Putamen (tissue), 1 donor: Measurements from ENCODE around the gene PPM1B.
"Not testable (repeated sequence)": the region's sequence is repeated elsewhere in the genome, so short reads cannot be mapped to it uniquely, and the experiment has no call there.

Source experiments
- DNase-seq: peaks from one replicate; pipeline ENCODE4 v3.0.0-alpha.2; 2016; ENCODE audit warnings: low spot score

The PPM1B gene

DNA sequence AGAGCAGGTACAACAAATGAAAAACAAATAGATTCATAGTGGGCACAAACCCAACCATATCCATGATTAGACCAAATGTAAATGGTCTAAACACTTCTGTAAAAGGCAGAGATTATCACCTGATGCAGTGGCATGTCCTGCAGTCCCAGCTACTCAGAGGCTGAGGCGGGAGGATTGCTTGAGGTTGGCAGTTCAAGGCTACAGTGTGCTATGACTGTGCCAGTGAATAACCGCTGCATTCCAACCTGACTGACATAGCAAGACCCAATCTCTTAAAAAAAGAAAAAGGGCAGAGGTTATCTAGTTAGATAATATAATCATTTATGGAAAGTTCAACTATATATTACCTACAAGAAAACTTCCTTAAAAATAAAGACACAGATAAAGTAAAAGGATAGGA lies 85.3 kb downstream of the PPM1B start:
- DNase-seq = no peak

DNA sequence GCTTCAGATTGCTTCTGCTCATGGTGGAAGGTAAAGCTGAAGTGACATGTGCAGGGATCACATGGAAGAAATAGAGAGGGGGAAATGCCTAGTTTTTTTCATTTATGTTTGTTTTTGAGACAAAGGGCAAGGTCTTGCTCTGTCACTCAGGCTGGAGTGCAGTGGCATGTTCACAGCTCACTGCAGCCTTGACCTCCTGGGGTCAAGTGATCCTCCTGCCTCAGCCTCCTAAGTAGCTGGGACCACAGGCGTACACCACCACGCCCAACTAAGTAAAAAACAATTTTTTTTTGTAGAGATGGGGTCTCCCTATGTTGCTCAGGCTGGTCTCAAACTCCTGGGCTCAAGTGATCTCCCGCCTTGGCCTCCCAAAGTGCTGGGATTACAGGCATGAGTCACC lies 87.0 kb downstream of the PPM1B start:
- DNase-seq = not testable (repeated sequence)

DNA sequence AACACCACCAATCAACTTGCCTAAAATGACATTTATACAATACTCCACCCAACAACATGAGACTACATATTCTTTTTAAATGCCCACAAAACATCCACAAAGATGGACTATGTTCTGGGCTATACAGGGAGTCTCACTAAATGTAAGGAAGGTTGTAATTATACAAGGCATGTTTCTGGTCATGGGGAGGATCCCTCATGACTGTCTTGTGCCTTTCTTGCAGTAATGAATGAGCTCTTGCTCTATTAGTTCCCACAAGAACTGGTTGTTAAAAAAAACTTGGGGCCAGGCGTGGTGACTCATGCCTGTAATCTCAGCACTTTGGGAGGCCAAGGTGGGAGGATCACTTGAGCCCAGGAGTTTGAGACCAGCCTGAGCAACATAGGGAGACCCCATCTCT lies 89.1 kb downstream of the PPM1B start:
- DNase-seq = not testable (repeated sequence)

DNA sequence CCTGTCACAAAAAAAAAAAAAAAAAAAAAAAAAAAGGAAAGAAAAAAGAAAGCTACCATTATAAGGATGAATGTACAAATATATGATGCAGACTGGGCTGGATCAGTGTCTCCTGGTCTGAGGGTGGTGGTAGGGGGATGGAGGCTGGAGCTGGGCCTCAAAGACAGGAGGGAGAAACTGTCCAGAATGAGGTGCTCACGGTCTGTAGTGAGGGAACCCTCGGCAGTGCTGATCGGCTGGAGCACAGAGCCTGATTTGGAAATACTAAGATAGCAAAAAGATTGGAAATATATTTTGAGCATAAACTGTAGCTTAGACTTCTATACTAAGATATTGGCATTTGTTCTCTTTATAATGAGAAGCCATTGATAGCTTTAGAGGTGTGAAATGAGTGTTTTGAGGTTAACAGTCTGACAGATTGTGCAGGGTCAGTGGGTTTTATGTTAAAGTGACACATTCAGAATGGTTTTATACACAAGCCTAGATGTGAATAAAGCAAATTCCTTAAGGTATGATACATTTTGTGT lies 98.7 kb downstream of the PPM1B start:
- DNase-seq = no peak

DNA sequence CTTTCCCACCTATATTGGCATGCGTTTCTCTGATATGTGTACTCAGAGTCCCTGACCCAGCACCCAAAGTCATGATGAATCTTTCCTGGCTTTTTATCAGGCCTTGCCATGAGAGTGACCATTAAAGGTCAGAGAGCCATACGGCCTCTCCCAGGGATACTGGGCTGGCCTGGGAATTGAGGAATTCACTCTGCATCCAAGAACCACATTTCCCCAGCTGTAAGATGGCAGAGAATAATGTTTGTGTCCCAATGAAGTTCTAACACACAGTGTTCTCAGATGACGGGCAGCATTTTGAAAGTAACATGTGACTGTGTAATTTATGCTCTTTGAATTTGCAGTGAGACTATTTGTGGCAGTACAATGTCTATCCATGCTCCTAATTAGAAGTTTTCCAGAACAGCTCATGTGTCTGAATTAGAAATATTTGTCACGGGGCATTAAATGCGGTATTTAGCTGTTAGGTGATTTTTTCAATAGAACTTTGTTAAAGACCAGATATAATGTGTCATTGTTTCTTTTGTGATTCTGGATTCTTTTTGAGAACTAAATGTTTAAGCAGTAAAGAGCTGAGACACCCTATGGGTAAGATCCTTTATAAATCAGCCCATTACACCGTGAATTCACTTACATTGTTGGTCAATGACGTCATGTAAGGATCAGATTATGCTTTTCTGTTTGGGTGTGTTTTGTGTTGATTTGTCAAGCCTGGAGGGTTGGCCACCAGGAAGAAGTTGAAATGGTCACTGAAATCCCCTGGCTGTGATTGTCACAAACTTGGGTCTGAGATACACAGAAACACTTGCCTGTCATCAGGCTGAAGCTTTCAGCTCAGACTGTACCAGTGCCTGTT lies 99.3 kb downstream of the PPM1B start:
- DNase-seq = peak; percentile 26

DNA sequence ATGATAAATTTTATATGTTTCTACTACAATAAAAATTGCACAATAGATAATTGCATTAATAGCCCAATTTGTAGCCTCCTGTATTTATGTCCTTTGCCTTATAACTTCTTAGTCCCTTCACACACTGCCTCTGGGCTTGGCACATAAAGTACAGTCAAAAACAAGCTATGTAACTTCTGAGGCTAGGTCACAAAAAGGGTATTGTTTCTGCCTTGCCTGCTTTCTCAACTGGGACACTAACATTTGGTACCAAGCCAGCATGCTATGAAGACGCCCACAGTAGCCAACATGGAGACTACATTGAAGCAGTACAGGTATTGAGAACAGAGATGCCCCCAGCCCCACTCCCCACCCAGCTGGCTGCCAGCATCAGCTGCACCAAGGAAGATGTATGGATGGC lies 101.2 kb downstream of the PPM1B start:
- peak; percentile 63 for DNase-seq

DNA sequence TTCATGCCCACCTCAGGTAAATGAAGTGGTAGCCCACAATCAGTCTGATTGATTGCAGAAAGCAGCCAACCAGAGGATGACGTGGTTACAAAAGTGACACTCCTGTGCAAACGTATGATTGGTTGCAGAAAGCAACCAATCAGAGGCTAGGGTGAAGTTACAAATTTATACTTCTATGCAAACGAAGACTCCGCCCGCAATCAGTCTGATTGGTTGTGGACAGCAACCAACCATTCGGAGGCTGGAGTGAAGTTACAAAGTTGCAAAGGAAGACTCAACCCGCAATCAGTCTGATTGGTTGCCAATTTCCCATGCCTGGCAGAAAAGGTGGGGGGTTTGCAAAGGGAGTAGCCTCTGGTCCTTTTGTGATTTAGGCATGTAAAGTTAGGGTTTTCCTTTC lies 102.6 kb downstream of the PPM1B start:
- DNase-seq = no peak

DNA sequence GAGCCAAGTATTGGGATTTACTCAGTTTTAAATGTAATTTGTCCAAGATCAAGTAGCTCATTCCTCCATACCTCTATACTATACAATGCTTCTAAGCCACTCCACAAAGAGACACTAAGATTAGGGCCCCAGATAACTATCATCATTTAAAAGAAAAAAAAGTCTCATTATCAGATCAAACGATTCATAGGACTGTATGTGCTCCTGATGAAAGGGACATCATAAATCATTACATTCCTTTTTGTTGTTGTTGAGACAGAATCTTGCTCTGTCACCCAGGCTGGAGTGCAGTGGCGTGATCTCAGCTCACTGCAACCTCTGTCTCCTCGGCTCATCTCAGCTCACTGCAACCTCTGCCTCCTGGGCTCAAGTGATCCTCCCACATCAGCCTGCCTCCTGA lies 104.4 kb downstream of the PPM1B start:
- DNase-seq = no peak

DNA sequence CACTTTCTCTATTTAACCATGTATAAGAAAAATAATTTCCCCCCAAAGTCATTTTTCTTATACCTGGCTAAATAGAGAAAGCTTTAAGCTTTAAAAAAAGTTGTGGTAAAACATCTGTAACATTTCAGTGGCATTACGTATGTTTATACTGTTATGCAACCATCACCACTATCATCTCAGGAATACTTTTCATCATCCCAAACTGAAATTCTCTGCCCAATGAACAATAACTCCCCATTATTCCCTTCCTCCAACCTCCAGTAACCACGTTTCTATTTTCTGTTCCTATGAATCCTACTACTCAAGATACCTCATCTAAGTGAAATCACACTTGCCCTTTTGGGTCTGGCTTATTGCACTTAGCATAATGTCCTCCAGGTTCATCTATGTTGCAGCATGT lies 104.9 kb downstream of the PPM1B start:
- no peak for DNase-seq

DNA sequence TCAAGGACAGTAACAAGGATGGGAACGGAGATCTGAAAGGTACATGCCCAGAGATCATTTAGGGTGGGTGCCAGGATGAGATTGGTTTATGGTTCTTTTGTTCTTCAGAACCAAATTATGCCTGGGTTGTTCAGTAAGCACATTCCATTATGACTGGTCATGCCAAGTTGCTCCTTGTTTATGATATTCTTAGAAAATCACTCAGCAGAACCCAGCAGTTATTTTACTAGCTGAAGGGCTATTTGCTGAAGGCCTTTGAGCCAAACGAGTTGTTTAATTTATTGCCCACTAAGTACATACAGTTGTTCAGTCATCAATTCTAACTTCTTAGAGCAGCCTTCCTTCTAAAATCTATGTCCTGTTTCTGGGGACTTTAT lies 107.2 kb downstream of the PPM1B start:
- DNase-seq = no peak

DNA sequence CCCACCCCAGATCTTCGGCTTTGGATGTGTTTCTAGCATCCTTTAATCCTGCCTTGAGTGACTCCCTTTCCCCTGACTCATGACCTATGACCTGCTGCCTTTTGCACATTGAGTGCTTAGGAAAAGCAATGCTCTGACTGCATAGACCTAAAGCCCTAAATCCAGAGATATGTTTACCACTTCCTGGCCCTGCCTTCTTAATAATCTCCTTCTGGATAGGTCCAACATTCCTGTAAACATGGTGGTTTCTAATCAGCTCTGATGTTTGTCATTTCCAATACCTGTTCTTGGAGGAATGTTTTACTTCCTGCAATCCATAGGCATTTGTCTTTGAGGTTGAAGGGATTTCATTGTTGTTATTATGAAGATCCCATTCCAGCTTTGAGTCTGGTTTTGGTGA lies 108.9 kb downstream of the PPM1B start:
- DNase-seq = no peak

DNA sequence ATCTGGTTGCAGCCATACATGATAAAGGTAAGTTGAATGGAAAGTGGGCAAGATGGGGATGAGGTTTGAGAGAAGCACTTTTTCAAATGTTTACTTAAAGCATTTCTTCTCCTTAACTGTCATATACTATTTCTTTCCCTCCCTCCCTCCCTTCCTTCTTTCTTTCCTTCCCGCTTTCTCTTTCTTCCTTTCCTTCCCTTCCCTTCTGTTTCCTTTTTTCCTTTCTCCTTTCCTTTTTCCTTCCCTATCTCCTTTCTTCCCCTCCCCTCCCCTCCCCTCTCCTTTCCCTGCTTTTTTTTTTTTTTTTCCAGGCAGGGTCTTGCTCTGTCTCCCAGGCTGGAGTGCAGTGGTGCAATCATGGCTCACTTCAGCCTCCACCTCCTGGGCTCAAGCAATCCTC lies 112.2 kb downstream of the PPM1B start:
- no peak for DNase-seq
